ENCODE data around the gene PSME4.
"Not testable (repeated sequence)": the region's sequence is repeated elsewhere in the genome, so short reads cannot be mapped to it uniquely, and the experiment has no call there.

The PSME4 gene

DNA sequence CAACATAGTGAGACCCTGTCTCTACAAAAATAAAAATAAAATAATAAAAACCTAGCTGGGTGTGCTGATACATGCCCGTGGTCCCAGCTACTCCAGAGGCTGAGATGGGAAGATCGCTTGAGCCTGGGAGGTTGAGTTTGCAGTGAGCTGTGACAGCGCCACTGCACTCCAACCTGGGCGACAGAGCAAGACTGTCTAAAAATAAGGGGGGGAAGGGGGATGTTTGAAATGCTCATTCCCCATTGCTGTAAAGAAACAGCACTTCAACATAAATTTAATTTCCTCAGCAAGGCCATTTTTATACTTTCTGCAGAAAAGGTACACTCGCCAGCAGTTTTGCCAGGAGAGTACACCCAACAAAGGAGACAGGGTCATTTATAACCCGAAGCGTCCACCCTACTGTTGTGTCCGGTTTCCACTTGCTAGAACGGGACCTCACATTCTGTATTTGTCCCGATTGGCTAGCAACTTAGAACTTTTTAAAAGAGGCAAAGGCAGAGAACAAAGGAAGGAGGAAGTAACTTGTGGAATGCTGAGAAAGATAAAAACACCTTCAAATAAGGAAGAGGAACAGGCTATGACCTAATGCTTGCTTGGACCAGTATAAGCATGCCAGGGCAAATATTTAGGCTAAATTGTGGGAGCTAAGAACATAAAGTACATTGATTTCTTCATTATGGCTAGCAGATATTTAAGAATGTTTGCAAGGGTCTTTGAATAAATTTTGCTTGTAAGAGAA lies 9.1 kb downstream of the PSME4 start:
- not testable (repeated sequence) for DNase-seq

DNA sequence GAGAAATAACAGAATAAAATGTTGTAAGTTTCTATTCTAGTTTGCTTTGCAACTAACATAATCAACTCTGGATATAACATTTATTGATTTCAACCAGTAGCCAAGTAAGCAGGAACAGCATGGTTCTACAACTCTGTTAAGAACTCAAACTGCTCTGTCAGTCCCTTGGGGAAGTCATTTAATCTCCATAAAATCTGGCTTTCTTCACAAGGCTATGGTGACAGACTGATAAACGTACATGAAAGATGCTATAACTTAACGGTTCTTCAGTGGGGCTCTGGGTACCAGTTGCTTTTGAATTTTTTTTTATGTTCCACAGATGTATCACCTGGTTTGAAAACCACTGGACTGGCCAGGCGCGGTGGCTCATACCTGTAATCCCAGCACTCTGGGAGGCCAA lies 10.3 kb downstream of the PSME4 start:
- no peak for DNase-seq

DNA sequence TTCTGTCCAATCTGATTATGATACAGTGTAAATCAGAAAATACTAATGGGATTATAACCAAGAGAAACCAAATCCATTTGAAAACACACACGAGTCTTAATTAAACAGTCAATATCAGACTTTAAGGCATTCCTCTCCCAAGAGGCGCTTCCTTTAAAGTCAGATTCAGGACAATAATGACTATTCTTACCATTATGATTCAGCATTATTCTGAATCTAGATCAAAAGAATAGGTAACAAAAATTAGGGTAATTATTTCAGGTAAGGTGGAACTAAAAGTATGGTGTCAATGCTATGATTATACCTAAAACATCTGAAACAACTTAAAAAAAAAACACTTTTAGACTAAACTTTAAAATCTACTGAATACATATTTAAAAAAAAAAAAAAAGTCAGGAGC lies 12.3 kb downstream of the PSME4 start:
- DNase-seq: no peak

DNA sequence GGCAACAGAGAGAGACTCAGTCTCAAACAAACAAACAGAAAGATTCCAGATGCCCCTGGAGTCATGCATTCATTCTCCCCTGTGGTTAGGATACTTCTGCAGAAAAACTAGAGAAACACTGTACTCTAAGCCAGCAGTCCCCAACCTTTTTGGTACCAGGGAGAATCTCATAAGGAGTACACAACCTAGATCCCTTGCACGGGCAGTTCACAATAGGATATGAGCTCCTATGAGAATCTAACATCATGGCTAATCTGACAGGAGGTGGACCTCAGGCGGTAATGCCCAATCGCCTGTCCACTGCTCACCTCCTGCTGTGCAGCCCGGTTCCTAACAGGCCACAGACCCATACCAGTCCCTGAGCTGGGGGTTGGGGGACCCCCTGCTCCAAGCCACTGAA lies 18.3 kb downstream of the PSME4 start:
- no peak for DNase-seq

DNA sequence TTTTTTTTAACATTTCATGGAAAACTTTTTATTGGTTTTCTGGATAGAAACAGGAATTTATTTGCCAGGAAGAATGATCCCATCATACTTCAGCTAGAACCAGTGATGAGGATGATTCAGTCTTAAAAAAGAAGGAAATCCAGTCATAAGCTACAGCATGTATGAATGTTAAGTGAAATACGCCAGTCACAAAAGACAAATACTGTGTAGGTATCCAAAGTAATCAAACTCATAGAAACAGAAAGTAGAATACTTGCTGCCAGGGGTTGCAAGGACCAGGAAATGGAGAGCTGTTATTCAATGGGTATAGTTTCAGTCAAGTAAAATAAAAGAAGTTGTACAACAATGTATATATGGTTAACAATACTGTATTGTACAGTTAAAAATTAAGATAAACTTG lies 21.3 kb downstream of the PSME4 start:
- DNase-seq: no peak

DNA sequence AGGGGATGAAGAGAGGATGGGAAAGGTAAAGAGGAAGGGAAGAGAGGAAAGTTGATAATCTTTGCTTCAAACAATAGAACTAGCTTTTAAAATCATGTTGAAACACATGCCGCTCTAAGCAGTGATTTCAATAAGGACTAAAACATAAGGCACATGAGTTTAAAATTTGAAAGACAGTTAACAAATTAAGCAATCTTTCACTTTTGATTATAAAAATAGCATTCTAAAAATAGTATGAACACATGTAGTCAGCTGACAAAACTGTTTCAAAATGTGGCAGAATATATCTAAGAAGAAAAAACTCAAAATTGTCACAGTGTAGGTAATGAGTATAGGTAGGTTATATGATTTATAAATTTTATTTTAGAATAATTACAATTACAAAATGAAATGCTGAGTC lies 25.3 kb downstream of the PSME4 start:
- no peak for DNase-seq

DNA sequence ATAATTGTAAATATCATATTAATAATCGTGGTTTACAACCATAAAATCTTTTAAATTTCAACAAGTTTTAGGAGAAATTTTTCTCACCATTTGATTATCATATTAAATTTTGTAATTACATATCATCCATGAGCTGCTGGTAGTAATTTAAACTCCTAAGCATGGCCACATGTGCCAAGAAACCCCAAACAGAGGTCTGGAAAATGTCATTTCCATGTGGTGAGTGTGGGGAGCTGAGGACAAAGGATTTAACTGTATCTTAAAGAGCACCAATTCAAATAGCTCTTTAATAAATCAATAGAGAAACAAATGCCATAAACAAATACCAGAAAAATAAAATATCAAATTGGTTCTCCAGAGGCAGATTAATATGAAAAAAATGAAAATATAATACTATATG lies 26.3 kb downstream of the PSME4 start:
- DNase-seq: no peak

DNA sequence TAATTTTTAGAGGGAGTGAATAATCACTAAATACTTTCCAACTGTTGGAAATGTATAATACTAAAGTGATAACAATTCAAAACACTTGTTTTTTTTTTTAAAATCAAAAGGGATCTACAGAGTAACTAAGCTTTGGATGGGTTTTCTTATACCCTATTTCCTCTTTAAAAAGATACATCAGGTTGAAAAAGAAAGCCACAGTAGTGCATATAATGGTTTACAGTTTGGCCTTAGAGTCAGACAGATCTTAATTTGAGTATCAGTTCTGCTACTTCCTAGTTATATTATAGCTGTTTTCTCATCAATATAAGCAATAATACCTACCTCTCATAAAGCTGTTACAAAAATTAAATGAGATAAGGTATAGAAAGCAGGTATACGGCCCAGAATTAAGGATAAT lies 28.5 kb downstream of the PSME4 start:
- no peak for DNase-seq

DNA sequence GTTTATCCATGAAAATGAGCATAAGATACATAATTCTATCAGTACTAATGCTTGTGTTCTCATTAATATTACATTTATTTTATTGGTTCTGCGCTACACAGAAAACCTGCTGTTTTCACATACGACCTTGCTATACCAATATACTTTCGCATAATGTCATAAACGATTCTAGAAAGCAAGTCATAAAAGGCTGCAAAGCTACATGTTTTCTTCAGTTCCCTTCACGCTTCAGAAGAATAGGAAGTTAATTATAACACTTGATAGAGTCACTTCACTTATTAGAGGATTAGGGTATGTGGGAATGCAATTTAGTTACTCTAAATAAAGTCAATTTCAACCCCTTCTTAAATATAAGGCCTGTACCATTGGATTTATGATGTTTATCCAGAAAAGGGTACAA lies 29.0 kb downstream of the PSME4 start:
- DNase-seq: no peak

DNA sequence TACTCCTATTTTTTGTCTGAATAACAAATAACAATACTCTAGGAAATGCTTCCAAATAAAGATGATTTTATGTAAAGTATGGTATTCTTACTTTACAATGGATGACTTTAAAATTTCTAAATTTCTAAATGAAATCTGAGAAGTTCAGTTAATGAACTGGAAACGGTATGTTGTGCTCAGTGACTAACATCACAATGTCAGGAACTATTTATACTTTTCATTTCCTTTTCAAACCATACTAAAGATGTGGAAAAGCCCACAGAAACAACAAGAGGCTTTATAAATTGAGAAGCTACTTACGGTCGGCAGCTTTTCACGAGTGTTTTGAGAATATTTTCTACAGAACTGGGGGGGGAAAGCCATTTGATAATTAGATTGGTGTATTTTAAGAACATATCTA lies 31.1 kb downstream of the PSME4 start:
- DNase-seq: no peak

DNA sequence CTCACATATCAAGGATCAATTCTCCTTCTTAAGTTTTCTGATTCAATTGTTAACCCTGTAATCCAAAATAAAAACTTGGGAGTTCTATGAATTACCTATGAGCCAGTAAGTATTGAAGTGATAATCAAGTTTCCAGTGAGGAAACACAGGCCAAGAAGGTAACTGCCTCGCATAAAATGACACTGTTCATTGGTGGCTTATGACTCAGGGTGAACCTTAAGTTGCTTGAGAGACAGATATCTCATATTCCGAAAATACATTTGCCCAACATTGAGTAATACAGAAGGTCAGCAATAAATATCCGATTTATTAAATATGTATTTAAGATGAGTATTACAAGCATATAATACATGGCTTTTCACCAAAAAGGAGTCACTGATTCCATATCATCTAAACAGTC lies 31.9 kb downstream of the PSME4 start:
- no peak for DNase-seq

DNA sequence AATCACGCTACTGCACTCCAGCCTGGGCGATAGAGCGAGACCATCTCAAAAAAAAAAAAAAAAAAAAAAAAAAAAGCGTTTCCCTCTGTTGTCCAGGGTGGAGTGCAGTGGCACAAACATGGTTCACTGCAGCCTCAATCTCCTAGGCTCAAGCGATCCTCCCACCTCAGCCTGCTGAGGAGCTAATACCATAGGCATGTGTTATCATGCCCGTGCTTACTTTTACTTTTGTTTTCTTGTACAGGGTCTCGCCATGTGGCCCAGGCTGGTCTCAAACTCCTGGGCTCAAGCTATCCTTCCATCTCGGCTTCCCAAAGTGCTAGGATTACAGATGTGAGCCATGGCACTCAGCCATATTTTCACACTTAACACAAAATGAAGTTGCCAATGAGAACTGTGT lies 37.5 kb downstream of the PSME4 start:
- no peak for DNase-seq

DNA sequence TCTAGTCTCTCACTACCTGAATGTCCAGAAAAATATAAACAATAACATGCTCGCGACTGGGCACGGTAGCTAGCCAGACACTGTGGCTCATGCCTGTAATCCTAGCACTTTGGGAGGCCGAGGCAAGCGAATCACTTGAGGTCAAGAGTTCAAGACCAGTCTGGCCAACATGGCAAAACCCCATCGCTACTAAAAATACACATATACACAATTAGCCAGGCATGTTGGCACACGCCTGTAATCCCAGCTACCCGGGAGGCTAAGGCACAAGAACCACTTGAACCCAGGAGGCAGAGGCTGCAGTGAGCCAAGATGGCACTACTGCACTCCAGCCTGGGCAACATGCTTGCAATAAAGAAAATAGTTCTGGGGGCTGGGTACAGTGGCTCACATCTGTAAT lies 44.5 kb downstream of the PSME4 start:
- not testable (repeated sequence) for DNase-seq

DNA sequence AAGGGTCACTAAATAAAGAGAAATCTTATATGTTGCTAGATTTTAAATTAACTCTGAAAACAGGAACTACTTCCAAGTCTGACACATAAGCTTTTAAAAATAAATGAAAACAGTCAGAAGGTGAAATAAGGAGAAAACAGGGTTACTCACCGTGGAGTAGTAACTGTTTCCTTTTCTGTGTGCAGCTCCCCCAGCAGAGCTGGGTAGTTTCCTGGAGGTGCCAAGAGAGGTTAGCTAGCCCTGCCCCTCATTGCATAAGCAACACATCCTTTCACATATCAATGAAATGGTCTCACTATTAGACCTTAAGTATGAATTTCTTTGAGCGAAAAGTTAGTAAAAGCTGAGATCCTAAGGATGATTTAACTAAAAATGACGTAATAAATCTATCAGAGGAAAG lies 57.1 kb downstream of the PSME4 start:
- peak in 2 of 4 experiments; percentile 1 for DNase-seq

DNA sequence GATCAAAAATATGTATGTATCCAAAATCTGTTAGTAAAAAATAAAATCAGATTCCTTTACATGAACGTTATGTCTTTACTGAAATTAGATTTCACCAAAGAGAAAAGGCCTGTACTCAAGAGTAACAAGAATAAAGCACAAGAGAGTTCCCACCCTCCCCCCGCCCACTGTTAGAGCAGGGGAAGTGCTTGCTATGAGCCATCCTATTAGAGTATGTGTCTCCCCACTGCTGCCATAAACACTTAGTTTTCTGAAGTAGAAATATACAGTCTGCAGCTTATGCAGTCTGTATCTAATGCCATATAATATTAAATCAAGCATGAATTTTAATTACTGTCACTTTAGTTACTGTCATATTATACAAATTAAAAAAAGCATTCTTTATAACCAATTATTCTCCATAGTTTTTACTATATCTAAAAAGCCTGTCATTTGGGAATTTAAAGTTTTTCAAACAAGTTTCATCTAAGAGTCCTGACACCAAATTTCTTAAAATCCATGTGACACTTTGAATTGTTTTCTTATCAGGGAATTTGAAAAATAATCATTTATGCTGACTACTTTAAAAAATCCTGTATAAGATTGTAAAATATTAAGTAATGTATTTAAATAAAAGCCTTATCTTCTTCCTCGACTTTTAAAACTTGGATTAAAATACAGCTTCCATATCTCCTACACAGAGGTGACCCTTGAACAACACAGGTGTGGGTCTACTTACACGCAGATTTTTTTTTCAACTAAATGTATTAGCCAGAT lies 59.2 kb downstream of the PSME4 start:
- DNase-seq: no peak

DNA sequence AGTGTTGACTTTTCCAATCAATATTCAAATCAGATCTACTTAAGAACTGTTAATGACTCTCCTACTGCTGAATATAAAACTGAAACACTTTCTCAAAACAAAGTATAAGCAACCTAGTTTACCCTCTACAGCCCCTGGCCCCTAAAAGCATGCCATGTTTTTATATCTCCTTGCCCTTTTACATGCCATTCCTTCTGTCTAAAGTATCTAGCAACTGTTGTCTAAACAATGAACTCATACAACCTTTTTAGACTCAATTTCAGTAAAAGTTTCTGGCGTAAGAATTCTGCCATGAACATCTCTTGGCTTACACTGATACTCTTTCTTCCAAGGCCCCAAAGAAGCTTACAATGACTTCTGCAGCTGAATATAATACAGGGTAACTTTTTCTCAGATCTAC lies 63.2 kb downstream of the PSME4 start:
- no peak for DNase-seq

DNA sequence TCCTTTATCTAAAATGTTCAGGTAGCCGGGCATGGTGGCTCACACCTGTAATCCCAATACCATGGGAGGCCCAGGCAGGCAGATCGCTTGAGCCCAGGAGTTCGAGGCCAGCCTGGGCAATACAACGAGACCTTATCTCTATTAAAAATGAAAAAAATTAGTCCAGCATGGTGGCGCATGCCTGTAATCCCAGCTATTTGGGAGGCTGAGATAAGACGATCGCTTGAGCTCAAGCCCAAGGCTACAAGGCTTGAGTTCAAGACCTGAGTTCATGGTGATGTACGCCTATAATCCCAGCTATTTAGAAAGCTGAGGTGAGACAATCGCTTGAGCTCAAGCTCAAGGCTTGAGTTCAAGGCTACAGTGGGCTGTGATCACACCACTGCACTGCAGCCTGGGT lies 65.4 kb downstream of the PSME4 start:
- DNase-seq: no peak

DNA sequence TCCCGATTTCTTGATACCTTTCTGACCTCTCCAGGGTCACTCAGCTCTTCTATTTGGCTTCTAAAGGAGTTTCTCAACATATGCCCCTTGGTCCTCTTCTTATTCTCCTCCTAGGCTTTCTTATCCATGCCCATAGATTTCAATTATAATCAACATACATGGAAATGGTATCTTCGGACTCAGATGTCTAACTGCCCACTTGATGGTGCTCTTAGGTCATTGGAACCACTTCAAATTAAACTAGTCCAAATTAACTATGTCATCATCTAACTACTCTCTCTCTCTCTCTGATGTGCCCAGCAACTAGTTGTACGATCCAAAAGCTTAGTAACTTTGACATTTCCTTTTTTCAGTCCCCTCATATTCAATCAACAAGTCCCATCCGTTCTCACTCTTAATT lies 67.8 kb downstream of the PSME4 start:
- DNase-seq: no peak

DNA sequence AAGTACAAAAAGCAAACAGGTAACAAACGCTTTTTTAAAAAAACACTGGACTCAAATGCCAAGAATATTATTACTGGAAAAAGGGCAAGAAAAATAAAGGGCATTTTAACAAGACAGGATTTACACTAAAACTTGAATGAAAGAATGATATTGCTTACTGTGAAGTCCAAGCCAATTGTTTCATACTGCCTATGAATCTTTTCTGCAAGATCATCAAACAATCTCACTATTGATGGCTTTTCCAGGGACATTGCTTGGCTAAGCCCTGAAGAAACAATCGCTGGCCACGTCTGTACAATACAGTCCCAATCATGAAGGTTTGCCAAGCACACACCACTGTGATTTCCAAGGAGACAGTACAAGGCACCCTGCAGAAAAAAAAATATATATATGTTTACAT lies 69.6 kb downstream of the PSME4 start:
- no peak for DNase-seq

DNA sequence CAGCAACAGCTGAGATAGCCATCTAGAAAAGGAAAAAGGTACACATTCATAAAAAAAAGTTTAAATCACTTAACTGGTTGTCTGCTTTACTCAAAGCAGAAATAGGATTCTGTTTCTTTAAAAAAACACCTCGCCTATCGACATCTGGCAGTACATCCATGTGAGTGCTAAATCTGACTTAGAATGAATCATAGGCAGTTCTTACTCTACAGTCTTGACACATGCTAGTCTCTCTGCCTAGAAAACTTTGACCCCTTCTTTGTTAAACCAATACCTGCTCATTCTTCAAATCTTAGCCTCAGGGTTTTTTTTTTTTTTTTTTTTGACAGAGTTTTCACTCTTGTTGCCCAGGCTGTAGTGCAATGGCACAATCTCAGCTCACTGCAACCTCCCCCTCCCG lies 73.9 kb downstream of the PSME4 start:
- no peak for DNase-seq

DNA sequence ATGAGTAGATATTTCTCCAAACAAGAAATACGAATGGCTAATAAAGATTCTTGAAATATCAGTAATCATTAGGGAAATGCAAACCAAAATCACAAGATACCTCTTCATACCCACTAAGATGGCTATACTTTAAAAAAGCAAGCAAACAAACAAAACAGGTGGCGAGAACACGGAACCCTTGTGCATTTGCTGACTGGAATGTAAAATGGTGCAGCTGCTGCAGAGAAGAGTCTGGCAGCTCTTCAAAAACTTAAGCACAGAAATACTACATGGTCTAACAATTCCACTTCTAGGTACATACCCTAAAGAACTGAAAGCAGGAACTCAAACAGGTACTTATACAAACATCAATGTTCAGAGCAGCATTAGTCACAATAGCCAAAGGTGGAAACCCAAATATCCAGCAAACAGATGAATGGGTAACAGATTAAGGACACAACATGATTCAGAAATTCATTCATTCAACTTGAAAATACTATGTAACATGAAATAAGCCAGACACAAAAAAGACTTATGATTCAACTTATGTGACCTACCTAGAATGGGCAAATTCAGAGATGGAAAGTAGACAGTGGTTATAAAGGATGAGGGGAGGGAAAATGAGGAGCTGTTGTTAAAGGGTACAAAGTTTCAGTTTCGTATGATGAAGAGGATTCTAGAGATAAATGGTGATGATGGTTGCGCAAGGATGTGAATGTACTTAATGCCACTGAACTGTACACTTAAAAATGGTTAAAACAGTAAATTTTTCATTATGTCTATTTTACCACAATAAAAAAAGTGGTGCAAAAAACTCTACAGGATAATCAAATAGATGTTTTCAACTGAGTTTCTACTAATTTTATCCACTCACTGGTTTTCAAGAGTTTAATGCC lies 84.2 kb downstream of the PSME4 start:
- no peak for DNase-seq

DNA sequence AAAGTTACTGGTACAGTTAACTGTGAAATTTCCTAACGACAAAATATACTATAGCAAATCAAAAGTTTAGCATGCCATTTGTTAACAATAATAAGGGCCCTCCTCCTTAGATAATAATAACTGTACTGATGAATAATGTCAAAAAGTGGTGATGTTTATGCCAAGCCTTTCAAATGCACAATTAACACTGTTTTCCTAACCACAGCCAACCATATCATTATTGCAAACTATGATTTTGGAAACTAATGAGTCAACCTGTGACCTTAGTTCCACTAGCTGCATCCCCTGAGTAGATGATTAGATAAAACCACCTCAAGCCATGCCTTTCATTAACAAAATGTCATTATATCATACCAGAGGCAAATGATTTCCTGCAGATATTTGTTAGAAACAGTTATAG lies 85.9 kb downstream of the PSME4 start:
- no peak for DNase-seq

DNA sequence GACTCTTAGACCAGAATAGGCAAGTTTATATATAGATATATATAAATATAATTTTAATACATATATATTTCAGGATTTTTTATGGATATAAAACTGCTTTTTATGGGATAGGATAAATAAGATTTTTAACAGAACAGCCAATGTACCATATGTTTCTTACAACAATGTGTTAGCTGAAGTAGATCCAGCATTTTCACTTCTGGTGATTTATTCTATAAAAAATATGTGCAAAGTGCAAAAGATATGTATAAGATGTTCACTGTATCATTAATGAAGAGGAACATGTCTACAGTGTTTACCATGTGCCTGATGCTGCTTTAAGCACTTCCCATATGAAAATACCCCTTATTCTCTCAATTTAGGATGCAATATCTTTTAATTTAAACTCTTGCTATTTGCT lies 88.8 kb downstream of the PSME4 start:
- DNase-seq: no peak

DNA sequence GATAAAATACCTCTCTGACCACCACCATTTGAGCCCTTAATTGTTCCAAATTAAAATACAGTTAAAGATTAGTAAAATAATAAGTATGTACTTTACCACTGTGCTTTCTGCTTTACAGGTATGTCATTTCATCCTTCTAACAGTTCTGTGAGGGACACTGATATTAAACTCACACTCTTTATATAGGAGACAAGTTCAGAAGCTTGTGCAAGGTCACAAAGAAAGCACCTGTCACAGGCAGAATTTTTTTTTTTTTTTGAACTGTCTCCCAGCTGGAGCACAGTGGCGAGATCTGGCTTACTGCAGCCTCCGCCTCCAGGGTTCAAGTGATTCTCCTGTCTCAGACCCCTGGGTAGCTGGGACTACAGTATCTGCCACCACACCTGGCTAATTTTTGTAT lies 89.4 kb downstream of the PSME4 start:
- DNase-seq: no peak

Measured in activated CD4-positive, CD25-positive, alpha-beta regulatory T cell (primary cell).